Caco-2 (cell line): ENCODE data around the gene DDX50. TPM values are rescaled to one million over a fixed set of nuclear protein-coding genes. Genes with fewer than 3 reads are reported as not detected.

Experiments used
- BruUV-seq: library from RNA; stranded (reverse); fragments of 400-500 nt; replicated peaks from 2 replicates; lab custom pipeline; 2021; lab: Mats Ljungman, UMichigan
- CTCF ChIA-PET: fragments of 300-600 bp; sonication (Branson Sonifier 250); formaldehyde crosslinking; loops from one replicate; lab custom pipeline; 2022; ENCODE audit warnings: antibody characterized with exemption; lab: Charles Lee
- POLR2A ChIA-PET: fragments of 300-600 bp; sonication (Branson Sonifier 250); formaldehyde crosslinking; loops from one replicate; lab custom pipeline; 2022; ENCODE audit warnings: antibody characterized with exemption; lab: Charles Lee
- DNase-seq, 2 experiments: peaks; one replicate each; pipeline versions ENCODE4 v3.0.0 to v3.0.0-alpha.2; 2020 to 2022
- H3K27me3 ChIP-seq: replicated peaks from 2 replicates; pipeline ENCODE4 v1.6.0; 2011; ENCODE audit warnings: low read length; ENCODE audit not compliant: control insufficient read depth, insufficient read depth
- H3K36me3 ChIP-seq: 2 replicates; pipeline ENCODE4 v1.5.1; 2011; ENCODE audit warnings: low read length; ENCODE audit not compliant: control insufficient read depth, insufficient read depth
- H3K4me1 ChIP-seq: fragments of 250-450 bp; sonication (Bioruptor Pico); 2 replicates; pipeline ENCODE4 v1.5.1; 2020; ENCODE audit warnings: mild to moderate bottlenecking
- H3K4me3 ChIP-seq: 2 replicates; pipeline ENCODE4 v1.5.1; 2011; ENCODE audit warnings: low read depth, mild to moderate bottlenecking, control low read depth, low read length
- H3K9me3 ChIP-seq: fragments of 250-450 bp; sonication (Bioruptor Pico); 2 replicates; pipeline ENCODE4 v1.5.1; 2020; ENCODE audit warnings: mild to moderate bottlenecking, moderate library complexity
- H3K27ac Mint-ChIP-seq: one replicate; pipeline ENCODE4 v1.8.0; 2022; ENCODE audit warnings: mixed read lengths; ENCODE audit not compliant: unreplicated experiment
- H3K27me3 Mint-ChIP-seq: one replicate; pipeline ENCODE4 v1.8.0; 2022; ENCODE audit warnings: mixed read lengths; ENCODE audit not compliant: insufficient read depth, unreplicated experiment
- H3K36me3 Mint-ChIP-seq: one replicate; pipeline ENCODE4 v1.8.0; 2022; ENCODE audit warnings: mild to moderate bottlenecking, mixed read lengths; ENCODE audit not compliant: insufficient read depth, unreplicated experiment
- H3K4me1 Mint-ChIP-seq: one replicate; pipeline ENCODE4 v1.8.0; 2022; ENCODE audit warnings: low read depth, mixed read lengths; ENCODE audit not compliant: unreplicated experiment
- H3K4me3 Mint-ChIP-seq: one replicate; pipeline ENCODE4 v1.8.0; 2022; ENCODE audit warnings: mild to moderate bottlenecking, moderate library complexity, mixed read lengths; ENCODE audit not compliant: unreplicated experiment
- H3K9me3 Mint-ChIP-seq: one replicate; pipeline ENCODE4 v1.8.0; 2022; ENCODE audit warnings: mixed read lengths; ENCODE audit not compliant: unreplicated experiment
- CTCF ChIP-seq, 2 experiments: fragments of 200-600 bp in 1 of 2; IDR thresholded peaks; 1 replicate in 1 of 2; 2 replicates in 1 of 2; pipeline versions ENCODE4 v1.5.1 to v1.8.0; 2011 to 2022; ENCODE audit warnings: antibody characterized with exemption in 1 of 2, control low read depth in 1 of 2, inconsistent platforms in 1 of 2, low read depth in 1 of 2, low read length in 1 of 2, mild to moderate bottlenecking in 1 of 2, moderate library complexity in 1 of 2; ENCODE audit not compliant: insufficient read depth in 1 of 2, severe bottlenecking in 1 of 2, unreplicated experiment in 1 of 2
- intact Hi-C: fragments of 100-400 bp; cut with micrococcal nuclease; formaldehyde crosslinking; loops from one replicate; pipeline ENCODE4 v1.10.0; 2022; ENCODE audit not compliant: unreplicated experiment
- total RNA-seq: library from RNA; stranded (reverse); gene quantifications from 2 replicates; pipeline ENCODE4 v1.2.3, GENCODE V29; 2022

Gene DDX50
- total RNA-seq, 1 experiment from 2014 or later: 76.7 TPM

GRCh38 chr10:68955832-68956532 is 54.9 kb downstream of the DDX50 start, which contains the start of gene DDX21:
TSS of gene DDX21 (plus strand) at chr10:68956170. CDS start at chr10:68956226, 56 bp downstream.
- Mint-ChIP-seq H3K27ac (peak within 1 kb of the TSS; percentile 97), H3K4me1 (no peaks in the 10 kb centered on the region), H3K36me3 (peaks cover 54% of the 10 kb centered on the region), H3K4me3 (peak within 1 kb of the TSS; percentile 92), H3K9me3 (no peaks in the 10 kb centered on the region), H3K27me3 (no peaks in the 10 kb centered on the region)
- TSS peak; percentile 54 for BruUV-seq
- no peaks in the 10 kb centered on the region for H3K36me3 ChIP-seq
- no peaks in the 10 kb centered on the region for H3K27me3 ChIP-seq
- H3K9me3 ChIP-seq: no peaks in the 10 kb centered on the region
- peak; percentile 88 to 96 for TF ChIP-seq CTCF (IDR thresholded peaks at IDR 0.05; ENCODE audit: insufficient read depth in 1 of 2, low read depth in 1 of 2, low read length in 1 of 2, severe bottlenecking in 1 of 2, unreplicated experiment in 1 of 2)
- peak; percentile 96 to 97 for DNase-seq
- ChIA-PET POLR2A (interaction anchor here (0.6 to 1.6 kb wide), 19 partner anchors 12 to 549 kb away, joined by 3 to 7 read pairs (median 4); partner anchors contain the start of genes CCAR1, DDX50, DNA2 and KIFBP), CTCF (interaction anchor here (0.6 to 1.5 kb wide), 8 partner anchors 12 to 429 kb away, joined by 3 to 9 read pairs (median 4); no protein-coding TSS in a partner anchor)
- peak within 1 kb of the TSS; percentile 95 for H3K4me3 ChIP-seq
- peaks cover 11% of the 10 kb centered on the region for H3K4me1 ChIP-seq
- intact Hi-C loops: loop anchor here (1.0 to 2.0 kb wide), 4 partner anchors 55 to 235 kb away; partner anchors contain the start of genes CCAR1, DDX50 and VPS26A

DNA sequence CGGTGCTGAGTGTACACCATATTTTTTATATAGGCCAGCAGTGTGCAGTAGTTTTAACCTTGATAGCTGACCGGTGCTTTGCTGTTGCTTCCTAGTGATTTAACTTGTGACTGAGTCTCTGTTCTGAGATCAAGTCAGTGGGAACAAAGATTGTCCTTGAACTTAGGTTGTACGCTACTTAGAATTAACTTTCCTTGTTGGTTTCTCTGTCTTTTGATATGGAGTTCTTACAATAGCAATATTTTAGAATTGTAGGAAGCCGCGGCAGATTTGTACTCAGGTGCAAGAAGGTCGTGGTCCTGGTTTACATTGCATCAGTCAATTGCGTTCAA is 56.1 kb downstream of the DDX50 start:
- POLR2A ChIA-PET: interaction anchor here (0.5 to 1.4 kb wide), 3 partner anchors 39 to 221 kb away, joined by 3 to 6 read pairs (median 3); no protein-coding TSS in a partner anchor
- Histone ChIP-seq H3K36me3 (no peaks in the 10 kb centered on the region), H3K4me1 (peaks cover 11% of the 10 kb centered on the region), H3K27me3 (no peaks in the 10 kb centered on the region), H3K9me3 (no peaks in the 10 kb centered on the region), H3K4me3 (peak overlapping the region; percentile 95)
- intact Hi-C loops: loop anchor here (2.0 kb wide), 1 partner anchor 236 kb away; the partner anchor contains the start of gene CCAR1
- no peaks in the 10 kb centered on the region for H3K4me1 Mint-ChIP-seq
- CTCF ChIA-PET: interaction anchor here (0.6 to 1.1 kb wide), 2 partner anchors 27 to 610 kb away, joined by 3 read pairs; no protein-coding TSS in a partner anchor
- no TSS peak for BruUV-seq
- H3K9me3 Mint-ChIP-seq: no peaks in the 10 kb centered on the region
- peak overlapping the region; percentile 92 for H3K4me3 Mint-ChIP-seq
- peak overlapping the region; percentile 97 for H3K27ac Mint-ChIP-seq
- H3K36me3 Mint-ChIP-seq: peaks cover 65% of the 10 kb centered on the region
- no peaks in the 10 kb centered on the region for H3K27me3 Mint-ChIP-seq
- peak in 1 of 2 experiments; percentile 21 for DNase-seq
- TF ChIP-seq CTCF (IDR thresholded peaks at IDR 0.05; ENCODE audit: insufficient read depth in 1 of 2, low read depth in 1 of 2, low read length in 1 of 2, severe bottlenecking in 1 of 2, unreplicated experiment in 1 of 2): no peak

DNA sequence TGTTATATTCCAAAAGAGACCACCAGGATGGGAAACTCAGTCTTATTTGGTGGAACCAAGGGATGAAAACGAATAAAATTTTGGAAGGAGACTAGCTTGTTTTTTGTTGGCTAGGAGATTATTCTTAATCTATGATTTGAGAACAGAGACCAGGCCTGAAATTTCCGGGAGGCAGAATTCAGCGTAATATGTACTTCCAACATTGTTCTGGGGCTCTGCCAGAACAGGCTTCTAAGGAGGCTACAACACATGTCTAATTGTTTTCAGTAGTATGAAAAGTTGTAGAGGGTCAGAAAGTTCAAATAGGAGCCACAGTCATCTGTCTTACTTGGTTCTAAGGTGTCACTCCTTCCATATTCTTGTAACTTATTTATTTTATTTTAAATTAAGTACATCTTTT is 56.5 kb downstream of the DDX50 start:
- TF ChIP-seq CTCF (IDR thresholded peaks at IDR 0.05; ENCODE audit: insufficient read depth in 1 of 2, low read depth in 1 of 2, low read length in 1 of 2, severe bottlenecking in 1 of 2, unreplicated experiment in 1 of 2): no peak
- Histone ChIP-seq H3K9me3 (no peaks in the 10 kb centered on the region), H3K4me3 (peak overlapping the region; percentile 95), H3K27me3 (no peaks in the 10 kb centered on the region), H3K36me3 (no peaks in the 10 kb centered on the region), H3K4me1 (peaks cover 11% of the 10 kb centered on the region)
- H3K36me3 Mint-ChIP-seq: peaks cover 69% of the 10 kb centered on the region
- peak overlapping the region; percentile 97 for H3K27ac Mint-ChIP-seq
- CTCF ChIA-PET: interaction anchor here (0.6 kb wide), 1 partner anchor 611 kb away, joined by 3 read pairs; no protein-coding TSS in a partner anchor
- H3K9me3 Mint-ChIP-seq: no peaks in the 10 kb centered on the region
- POLR2A ChIA-PET: interaction anchor here (1.4 kb wide), 1 partner anchor 167 kb away, joined by 6 read pairs; no protein-coding TSS in a partner anchor
- DNase-seq: no peak
- H3K4me3 Mint-ChIP-seq: peak overlapping the region; percentile 92
- BruUV-seq: no TSS peak
- no peaks in the 10 kb centered on the region for H3K4me1 Mint-ChIP-seq
- intact Hi-C loops: loop anchor here (2.0 kb wide), 1 partner anchor 237 kb away; the partner anchor contains the start of gene CCAR1
- H3K27me3 Mint-ChIP-seq: no peaks in the 10 kb centered on the region
